Measurements from ENCODE around the gene SCUBE1. TPM values are rescaled to one million over a fixed set of nuclear protein-coding genes. Genes with fewer than 3 reads are reported as not detected.

Gene SCUBE1
- total and polyA plus RNA-seq, 2 donors (not counting 3 experiments of a cell fraction or from before 2014, with no cell fraction given) = 0.07 TPM; not detected in 1

- Histone ChIP-seq H3K79me2 (ENCODE audit: control insufficient read depth, insufficient read depth, low read length) (no peaks in the 10 kb centered on the region), H3K9me3 (replicated peaks; ENCODE audit: control insufficient read depth, insufficient read depth, low read length) (no peaks in the 10 kb centered on the region), H3K4me3 (replicated peaks in 1 of 3; ENCODE audit: insufficient read depth in 1 of 3, low read depth in 1 of 3, low read length in 3 of 3) (no peak overlapping the region), H3K36me3 (ENCODE audit: control insufficient read depth in 2 of 2, extremely low read depth in 1 of 2, insufficient read depth in 2 of 2, low read length in 2 of 2) (no peaks in the 10 kb centered on the region), H3K4me1 (ENCODE audit: control insufficient read depth, extremely low read depth, insufficient read depth, low read length) (no peaks in the 10 kb centered on the region), H4K20me1 (replicated peaks; ENCODE audit: control insufficient read depth, extremely low read depth, insufficient read depth, low read length) (no peaks in the 10 kb centered on the region), H3K27me3 (ENCODE audit: control insufficient read depth in 2 of 2, insufficient read depth in 2 of 2, low read length in 2 of 2) (no peaks in the 10 kb centered on the region), H3K4me2 (ENCODE audit: insufficient read depth, low read length) (no peak overlapping the region), H3K9me1 (replicated peaks; ENCODE audit: control insufficient read depth, extremely low read depth, insufficient read depth, low read length) (no peaks in the 10 kb centered on the region), H3K9ac (replicated peaks; ENCODE audit: extremely low read depth, insufficient read depth, low read length) (no peak overlapping the region), H3K27ac (ENCODE audit: insufficient read depth, low read depth, low read length) (no peak overlapping the region), H2AFZ (ENCODE audit: low read depth, low read length) (no peak overlapping the region)
- ChIA-PET POLR2A (no interaction called here), CTCF (interaction anchor here (0.9 kb wide), 2 partner anchors 14 to 700 kb away, joined by 3 to 4 read pairs; no protein-coding TSS in a partner anchor)
- BruUV-seq (replicated peaks) = no TSS peak
- intact Hi-C loops (cut with micrococcal nuclease) = no loop called here
- no peak for DNase-seq (ENCODE audit: low read depth, low spot score)
- no peak for FAIRE-seq
- dilution Hi-C loops (cut with MboI; ENCODE audit: extremely low pct_ligation_motif_present, low sequenced_read_pairs) = no loop called here
- TF ChIP-seq JUN (IDR thresholded peaks at IDR 0.05; ENCODE audit: borderline replicate concordance, insufficient read depth, insufficient read length, low read depth) = no peak
- no peak for TF ChIP-seq POLR2AphosphoS5 (IDR thresholded peaks at IDR 0.05; ENCODE audit: insufficient read depth, low read depth, low read length)
- no peak for TF ChIP-seq POLR2A (IDR thresholded peaks at IDR 0.05; ENCODE audit: low read depth, low read length)
- TF ChIP-seq MAX (IDR thresholded peaks at IDR 0.05; ENCODE audit: insufficient read depth, insufficient read length) = no peak
- TF ChIP-seq CTCF (IDR thresholded peaks at IDR 0.05; ENCODE audit: extremely low read depth in 1 of 2, insufficient read depth in 1 of 2, low read depth in 1 of 2, low read length in 2 of 2) = no peak
- TF ChIP-seq FOS (IDR thresholded peaks at IDR 0.05; ENCODE audit: borderline replicate concordance, insufficient read depth, low read length) = no peak
- no peak for TF ChIP-seq EZH2 (IDR thresholded peaks at IDR 0.05; ENCODE audit: borderline replicate concordance, low read depth, low read length, severe bottlenecking)
- no peak for TF ChIP-seq MYC (IDR thresholded peaks at IDR 0.05; ENCODE audit: low read depth, low read length)
Observed at GRCh38 chr22:43245717-43246116, 97.5 kb downstream of the SCUBE1 start.

Data from endothelial cell of umbilical vein (primary cell).